ENCODE data around the gene CYP27A1.
"Not testable (repeated sequence)": the region's sequence is repeated elsewhere in the genome, so short reads cannot be mapped to it uniquely, and the experiment has no call there.

The CYP27A1 gene

DNA sequence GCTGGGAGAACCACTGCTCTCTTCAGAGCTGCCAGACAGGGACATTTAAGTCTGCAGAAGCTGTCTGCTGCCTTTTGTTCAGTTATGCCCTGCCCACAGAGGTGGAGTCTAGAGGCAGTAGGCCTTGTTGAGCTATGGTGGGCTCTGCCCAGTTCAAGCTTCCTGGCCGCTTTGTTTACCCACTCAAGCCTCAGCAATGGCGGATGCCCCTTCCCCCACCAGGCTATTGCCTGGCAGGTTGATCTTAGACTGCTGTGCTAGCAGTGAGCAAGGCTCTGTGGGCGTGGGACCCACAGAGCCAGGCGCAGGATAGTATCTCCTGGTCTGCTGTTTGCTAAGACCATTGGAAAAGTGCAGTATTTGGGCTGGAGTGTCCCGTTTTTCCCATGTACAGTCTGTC is 9.2 kb upstream of the CYP27A1 start:
- DNase-seq (ENCODE audit: extremely low read depth in 1 of 2, low read depth in 1 of 2) = not testable (repeated sequence)

DNA sequence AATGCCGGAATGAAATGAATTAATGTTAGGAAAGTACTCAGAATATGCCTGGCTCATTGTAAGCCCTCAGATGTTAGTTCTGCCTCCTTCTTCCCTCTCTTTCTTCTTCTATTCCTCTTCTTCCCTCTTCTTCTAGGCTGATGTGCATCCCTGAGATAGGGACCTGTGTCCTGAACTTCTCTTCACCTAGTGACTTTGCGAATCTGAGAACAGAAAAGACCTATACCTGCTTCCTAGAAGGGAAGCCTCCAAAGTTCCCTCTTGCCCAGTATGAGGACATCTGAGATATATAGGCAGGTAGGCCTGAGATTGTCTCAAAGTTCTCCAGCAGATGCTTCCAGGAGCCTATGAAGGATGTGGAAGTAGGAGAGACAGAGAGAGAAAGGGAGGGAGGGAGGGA is 8.1 kb upstream of the CYP27A1 start:
- no peak for DNase-seq (ENCODE audit: extremely low read depth in 1 of 2, low read depth in 1 of 2)

DNA sequence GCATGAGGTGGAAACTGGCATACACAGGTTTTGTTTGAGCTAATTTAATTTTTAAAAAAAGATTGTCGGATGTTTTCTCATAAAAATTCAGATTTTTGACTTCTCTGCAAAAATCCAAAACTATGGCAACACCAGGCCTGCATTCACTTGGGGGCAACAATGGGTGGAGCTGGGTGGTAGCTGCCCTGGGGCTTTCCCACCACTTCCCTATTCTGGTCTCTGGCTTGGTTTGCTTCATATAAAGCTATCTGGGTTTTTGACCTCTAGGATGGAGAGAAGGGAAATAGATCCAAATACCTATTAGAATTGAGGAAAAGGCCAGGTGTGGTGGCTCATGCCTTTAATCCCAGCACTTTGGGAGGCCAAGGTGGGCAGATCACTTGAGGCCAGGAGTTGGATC is 5.5 kb upstream of the CYP27A1 start:
- DNase-seq (ENCODE audit: extremely low read depth in 1 of 2, low read depth in 1 of 2) = no peak

DNA sequence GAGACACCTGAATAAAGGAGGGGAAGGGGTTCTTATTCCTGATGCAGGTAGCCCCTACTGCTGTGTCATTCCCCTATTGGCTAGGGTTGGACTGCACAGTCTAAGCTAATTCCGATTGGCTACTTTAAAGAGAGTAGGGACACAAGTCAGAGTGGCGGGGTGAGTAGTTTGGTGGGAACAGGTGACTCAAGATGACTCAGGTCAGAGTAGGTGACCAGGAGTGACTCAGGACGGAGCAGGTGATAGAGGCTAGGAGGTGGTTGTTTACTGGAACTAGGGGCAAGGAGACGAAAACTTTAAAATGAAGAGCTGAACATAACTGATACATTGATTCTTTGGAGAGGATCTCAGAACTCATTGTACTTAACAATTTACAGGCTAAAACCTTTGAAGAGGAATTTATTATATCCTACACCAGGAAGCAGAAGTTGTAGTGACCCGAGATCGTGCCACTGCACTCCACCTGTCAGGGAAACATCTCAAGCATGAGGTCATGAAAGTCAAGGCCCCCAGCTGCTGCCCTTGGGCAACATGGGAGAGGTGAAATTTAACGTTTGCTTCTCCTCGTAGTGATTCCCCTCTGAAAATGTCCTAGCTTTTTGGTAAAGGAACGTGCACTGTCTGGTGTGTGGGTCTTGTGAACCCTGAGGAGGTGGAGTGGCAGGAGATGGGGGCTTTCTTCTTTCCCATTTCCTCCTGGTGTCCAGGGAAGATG is 4.5 kb upstream of the CYP27A1 start:
- DNase-seq (ENCODE audit: extremely low read depth in 1 of 2, low read depth in 1 of 2) = no peak

DNA sequence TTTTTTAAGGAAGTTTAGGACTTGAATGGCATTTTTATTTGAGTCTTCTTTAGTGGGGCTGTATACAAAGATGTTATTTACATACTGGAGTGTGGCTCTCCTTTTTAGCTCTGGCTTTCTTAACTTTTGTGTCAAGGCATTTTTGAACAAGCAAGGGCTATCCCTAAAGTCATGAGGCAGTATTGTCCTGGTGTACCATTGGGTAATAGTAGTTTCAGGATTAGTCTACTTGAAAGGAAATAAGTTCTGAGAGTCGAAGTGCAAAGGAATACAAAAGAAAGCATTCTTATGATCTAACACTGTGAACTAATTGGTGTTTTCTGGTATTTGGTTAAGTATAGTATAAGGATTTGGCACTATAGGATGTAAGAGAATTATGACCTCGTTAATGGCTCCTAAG is 1.9 kb upstream of the CYP27A1 start:
- DNase-seq (ENCODE audit: extremely low read depth in 1 of 2, low read depth in 1 of 2) = no peak

DNA sequence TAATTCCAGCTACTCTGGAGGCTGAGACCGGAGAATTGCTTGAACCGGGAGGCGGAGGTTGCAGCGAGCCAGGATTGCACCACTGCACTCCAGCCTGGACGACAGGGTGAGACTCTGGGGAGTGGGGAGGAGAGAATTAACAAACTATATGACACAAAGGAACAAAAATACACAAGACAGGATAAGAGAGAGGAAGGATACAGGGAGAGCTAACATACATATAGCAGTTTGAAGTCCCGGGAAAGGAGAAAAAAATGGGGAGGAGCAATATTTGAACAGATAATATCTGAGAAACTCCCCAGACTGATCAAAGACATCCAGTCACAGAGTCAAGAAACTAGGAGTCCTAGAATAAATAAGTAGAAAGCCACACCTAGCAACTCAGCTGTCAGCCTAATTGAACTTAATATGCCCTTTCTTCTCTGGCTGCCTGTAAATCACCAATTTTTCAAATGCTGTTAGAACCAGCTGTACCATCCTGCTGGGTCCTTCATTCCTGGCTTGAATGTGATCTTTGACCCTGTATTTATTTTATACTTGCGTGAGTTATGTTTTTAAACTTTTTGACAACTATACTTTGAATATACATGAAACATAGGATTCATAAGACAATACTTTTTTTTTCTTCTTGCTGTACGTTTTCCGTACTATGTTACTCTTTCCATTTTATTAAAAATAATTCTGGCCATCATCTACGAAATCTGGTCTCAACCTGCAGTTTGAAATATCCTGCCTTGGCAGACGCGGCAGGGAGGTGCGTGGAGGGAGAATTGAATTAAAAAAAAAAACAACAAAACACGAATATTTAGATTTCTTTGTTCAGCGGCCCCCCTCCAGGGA is 876 bp upstream of the CYP27A1 start:
- DNase-seq (ENCODE audit: extremely low read depth in 1 of 2, low read depth in 1 of 2) = no peak

DNA sequence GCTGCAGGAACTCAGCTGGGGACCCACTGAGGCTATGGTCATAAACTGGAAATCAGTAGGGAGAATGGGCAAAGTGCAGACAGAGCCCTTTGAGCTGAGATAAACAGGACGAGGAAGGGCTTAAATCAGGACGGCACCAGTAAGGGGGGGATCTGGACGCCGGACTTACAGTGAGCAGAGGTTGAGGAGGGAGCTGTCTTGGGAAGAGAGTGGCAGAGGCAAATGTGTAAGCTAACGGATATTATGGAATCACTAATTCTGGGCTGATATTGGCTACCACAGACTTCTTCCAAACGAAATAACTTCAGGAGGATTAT is 539 bp downstream of the CYP27A1 start:
- no peak for DNase-seq (ENCODE audit: extremely low read depth in 1 of 2, low read depth in 1 of 2)

DNA sequence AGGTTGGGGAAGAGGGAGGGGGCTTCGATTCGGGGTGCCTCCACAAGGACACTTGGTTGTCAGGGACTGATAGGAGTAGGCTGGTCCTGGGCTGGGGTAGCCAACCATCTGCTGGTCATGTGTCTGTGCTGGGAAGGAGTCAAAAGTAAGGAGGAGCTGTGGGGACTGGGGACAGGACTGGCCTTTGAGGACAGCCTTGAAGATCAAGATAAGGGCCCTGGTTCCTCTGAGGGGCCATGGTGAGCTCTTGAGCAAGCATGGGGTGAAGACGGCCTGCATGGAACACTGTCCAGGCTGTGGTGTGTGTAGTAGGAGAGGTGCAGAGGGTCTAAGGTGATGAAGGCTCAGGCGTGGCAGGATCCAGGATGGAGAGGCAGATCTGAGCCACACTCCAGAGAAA is 1.7 kb downstream of the CYP27A1 start:
- DNase-seq (ENCODE audit: extremely low read depth in 1 of 2, low read depth in 1 of 2) = no peak

DNA sequence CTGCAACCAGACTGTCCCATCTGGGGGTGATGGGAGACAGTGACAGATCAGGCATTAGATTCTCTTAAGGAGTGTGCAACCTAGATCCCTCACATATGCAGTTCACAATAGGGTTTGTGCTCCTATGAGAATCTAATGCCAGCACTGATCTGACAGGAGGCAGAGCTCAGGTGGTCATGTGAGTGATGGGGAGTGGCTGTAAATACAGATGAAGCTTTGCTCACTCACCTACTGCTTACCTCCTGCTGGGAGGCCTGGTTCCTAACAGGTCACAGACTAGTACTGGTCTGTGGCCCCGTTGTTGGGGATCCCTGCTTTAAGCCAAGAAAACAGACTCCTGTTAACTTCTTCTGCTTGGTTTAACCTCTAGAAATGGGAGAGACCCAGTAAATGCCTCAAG is 3.2 kb downstream of the CYP27A1 start:
- no peak for DNase-seq (ENCODE audit: extremely low read depth in 1 of 2, low read depth in 1 of 2)

DNA sequence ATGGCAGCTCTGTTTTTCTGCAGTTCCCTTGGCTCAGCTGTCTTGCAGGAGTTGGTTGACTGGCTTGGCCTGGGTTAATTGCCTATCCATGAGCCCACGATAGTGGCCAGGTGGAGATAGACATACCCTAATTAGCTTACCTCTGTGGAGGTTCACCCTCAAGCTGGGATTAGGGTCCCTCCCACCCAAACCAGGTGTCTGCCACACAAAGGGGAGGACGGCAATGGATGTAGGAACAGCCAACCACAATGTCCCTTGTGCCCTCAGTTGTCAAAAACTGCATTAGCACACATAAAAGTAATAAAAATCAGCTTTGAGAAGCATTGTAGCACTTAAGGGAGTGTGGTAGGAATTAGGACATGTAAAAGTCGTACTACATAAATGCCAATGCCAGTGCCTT is 4.2 kb downstream of the CYP27A1 start:
- DNase-seq (ENCODE audit: extremely low read depth in 1 of 2, low read depth in 1 of 2) = no peak

DNA sequence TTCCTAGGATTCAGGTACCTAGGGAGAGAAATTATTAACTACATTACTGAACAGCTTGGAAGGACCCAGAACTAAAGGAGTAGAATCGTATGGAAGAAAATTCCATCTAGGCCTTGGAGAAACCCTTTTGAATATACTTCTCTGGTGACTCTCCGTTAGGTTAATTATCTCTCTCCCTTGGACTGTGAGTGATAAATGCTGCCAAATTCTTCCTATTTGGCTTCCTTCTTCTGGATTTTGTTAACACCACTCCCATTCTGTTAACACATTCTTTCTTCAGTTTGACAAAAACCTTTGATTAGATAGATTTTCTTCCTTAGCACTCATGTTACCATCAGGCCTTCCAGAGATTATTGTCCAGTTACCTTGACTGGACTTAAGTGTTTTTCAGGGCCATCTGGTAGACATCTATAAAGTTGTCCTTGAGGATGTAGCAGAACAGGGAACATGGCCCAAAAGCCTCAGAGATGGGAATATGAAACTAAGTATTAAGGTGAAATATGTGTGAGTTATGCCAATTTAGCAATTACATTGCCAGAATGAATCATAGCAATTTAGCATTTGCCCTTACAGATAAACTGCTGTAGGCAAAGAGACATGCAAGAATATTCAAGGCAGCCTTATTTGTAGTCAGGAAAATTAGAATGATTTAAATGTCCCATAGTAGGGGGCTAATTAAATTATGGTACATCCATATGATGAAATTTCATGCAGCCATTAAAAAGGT is 6.7 kb downstream of the CYP27A1 start:
- DNase-seq (ENCODE audit: extremely low read depth in 1 of 2, low read depth in 1 of 2) = no peak

DNA sequence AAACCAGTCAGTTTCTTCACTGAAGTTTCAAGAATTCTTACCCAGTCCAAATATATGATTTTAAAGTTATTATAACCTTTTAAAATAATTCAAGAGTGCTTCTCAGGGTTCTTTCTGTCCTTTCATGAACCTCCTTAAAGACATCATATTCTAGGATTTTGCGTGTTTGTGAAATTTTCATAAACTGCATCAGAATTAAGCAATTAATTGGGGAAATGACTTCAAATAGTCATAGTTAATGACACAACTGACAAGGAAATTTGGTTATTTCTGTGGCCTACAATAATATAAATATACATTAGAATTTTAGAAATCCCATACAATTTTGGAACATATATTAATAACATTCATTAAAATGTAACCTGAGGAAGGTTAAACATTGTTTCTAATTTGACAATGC is 10.5 kb downstream of the CYP27A1 start:
- DNase-seq (ENCODE audit: extremely low read depth in 1 of 2, low read depth in 1 of 2) = no peak

DNA sequence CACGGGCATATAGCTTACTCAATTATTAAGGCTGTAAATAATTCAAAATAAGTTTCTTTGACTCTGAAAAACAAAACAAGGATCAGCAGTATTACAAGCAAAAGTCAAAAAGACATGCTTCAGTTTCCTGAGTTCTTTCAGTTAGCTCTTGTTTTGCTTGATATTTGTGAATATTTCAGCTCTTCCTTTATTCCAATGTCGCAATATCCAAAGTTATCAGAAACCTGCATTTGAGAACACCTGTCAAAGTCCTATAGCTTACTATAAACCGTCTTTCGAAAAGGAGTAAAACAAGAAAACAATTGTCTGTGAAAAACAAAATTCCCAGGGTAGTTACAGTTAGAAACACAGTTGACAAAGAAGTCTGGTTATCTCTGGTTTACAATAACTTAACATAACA is 14.7 kb downstream of the CYP27A1 start:
- DNase-seq (ENCODE audit: extremely low read depth in 1 of 2, low read depth in 1 of 2) = no peak

DNA sequence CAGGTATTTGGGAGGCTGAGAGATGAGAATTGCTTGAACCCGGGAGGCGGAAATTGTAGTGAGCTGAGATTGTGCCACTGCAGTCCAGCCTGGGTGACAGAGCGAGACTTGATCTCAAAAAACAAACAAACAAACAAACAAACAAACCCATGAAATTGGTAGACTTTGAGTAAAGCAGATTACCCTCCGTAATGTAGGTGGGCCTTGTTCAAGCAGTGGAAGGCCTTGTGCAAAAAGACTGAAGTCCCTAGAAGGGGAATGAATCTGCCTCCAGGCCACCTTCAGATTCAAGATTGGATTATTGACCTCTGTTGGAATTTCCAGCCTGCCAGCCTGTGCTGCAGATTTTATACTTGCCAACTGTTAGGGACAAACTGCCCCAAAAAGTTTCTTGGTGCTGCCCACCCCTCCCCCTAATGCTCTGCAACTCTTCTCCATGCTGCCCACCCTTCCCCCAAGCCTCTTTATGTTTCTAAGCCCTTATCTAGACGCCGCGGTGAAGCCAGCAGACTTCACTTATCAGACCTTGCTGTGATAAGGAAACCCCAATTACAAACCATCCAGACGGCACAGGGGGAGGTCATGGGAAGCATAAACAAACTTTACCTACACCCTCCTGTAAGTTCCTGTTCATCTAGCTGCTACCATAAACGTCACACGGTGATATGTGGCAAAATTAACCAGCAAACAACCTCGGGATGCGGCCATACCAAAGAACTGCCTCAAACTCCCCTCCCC is 17.0 kb downstream of the CYP27A1 start:
- no peak for DNase-seq (ENCODE audit: extremely low read depth in 1 of 2, low read depth in 1 of 2)

DNA sequence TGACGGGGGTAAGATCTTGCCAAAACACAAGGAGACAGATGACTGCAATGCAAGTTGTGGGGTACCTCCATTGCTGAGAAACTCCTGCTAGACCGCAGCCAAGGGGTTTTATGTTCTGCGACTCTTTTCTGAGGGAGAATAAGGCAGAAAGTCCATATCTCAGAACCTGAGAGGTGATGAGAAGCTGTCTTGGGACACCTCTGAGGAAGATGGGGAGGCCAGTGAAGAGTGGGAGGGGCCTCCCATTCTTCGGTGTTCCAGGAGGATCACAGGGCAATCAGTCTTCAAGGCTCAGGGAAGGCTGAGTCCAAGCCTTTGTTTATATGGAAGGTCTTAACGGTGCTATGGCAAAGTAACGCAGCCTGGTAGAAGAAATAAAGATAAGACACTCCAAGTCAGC is 18.0 kb downstream of the CYP27A1 start:
- DNase-seq (ENCODE audit: extremely low read depth in 1 of 2, low read depth in 1 of 2) = no peak

DNA sequence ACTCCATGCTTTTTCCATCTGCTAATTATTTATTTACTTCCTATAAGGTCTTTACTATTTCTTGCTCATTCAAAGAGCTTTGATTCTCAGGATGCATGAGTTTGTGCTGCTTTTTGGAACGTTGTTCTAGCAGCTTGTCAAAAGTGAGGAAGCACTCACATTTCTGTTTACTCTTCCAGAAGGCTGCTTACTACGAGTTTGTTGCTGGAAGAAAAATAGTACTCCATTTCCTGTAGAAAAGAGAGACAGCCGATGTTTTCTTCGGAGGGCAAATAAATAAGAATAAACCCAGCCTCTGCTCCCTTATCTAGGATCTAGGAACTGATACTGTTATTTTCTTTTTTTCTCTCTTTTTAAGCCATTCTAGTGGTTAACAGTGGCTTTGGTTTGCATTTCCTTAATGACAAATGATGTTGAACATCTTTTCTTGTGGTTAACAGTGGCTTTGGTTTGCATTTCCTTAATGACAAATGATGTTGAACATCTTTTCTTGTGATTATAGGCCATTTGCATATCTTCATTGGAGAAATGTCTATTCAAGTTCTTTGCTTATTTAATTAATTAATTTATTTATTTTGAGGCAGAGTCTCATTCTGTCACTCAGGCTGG is 20.5 kb downstream of the CYP27A1 start:
- DNase-seq (ENCODE audit: extremely low read depth in 1 of 2, low read depth in 1 of 2) = no peak

DNA sequence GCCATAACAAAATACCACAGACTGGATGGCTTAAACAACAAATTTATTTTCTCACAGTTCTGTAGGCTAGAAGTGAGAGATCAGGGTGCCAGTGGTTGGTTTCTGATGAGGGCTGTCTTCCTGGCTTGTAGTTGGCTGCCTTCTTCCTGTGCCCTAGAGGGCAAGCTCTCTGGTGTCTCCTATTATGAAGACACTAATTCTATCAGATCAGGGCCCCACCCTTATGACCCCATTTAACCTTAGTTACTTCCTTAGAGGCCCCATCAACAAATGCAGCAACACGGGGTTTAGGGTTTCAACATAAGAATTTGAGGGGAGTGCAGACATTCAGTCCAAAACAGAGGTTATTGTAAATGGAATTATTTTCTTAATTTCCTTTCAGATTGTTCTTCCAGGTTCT is 22.9 kb downstream of the CYP27A1 start:
- no peak for DNase-seq (ENCODE audit: extremely low read depth in 1 of 2, low read depth in 1 of 2)

DNA sequence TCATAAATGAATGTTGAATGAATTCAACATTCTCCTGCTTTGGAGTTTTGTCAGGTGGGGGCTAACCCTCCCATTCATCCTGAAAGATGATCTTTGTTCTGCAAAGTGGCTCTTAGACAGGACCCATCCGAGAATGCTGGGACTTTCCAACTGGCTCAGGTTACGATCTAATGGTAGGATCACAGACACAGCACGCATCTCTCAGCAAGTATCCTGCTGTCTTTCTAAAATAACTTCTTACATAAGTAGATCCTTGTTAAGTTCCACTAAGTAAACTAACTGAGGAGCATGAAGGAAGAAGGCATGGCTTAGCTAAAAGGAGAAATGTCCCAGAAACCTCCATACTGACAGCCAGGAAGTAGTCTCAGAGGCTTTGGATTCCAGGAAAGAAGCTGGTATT is 23.7 kb downstream of the CYP27A1 start:
- DNase-seq (ENCODE audit: extremely low read depth in 1 of 2, low read depth in 1 of 2) = no peak

DNA sequence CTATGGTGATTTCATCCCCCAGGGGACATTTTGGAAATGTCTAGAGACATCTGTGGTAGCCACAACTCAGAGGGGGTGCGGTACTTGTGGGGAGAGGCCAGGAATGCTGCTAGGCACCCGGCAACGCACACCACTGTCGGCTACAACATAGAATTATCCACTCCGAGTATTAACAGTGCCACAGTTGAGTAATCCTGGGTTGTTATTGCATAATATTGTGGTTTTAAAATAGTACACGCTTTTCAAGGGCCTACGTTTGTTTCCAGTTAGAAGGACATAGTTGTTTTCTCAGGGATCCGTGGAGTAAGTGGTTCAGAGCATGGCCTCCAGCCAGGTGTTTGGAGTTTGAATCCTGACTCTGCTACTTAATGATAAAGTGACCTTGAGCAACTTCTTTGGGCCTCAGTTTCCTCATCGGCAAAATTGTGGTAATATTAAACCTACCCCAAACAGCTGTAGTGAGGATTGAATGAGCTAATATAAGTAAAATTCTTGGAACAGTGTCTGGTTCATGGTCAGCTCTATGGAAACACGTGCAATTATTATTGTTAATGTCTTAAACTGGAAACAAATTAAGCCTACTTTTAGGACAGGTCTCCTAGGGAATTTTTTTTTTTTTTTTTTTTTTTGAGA is 24.5 kb downstream of the CYP27A1 start:
- no peak for DNase-seq (ENCODE audit: extremely low read depth in 1 of 2, low read depth in 1 of 2)

DNA sequence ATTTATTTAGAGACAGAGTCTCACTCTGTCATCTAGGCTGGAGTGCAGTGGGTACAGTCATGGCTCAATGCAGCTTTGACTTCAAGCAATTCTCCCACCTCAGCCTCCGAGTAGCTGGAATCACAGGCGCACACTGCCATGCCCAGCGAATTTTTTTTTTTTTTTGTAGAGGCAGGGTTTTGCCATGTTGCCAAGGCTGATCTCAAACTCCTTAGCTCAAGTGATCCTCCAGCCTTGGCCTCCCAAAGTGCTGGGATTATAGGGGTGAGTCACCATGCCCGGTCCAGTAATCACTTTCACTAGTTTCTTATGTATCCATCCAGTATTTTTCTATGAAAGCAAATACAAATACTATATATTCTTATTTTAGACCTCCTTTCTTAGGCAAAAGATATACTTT is 25.7 kb downstream of the CYP27A1 start:
- DNase-seq (ENCODE audit: extremely low read depth in 1 of 2, low read depth in 1 of 2) = no peak
